Measurements from ENCODE around the gene MRNIP.

Gene MRNIP

DNA sequence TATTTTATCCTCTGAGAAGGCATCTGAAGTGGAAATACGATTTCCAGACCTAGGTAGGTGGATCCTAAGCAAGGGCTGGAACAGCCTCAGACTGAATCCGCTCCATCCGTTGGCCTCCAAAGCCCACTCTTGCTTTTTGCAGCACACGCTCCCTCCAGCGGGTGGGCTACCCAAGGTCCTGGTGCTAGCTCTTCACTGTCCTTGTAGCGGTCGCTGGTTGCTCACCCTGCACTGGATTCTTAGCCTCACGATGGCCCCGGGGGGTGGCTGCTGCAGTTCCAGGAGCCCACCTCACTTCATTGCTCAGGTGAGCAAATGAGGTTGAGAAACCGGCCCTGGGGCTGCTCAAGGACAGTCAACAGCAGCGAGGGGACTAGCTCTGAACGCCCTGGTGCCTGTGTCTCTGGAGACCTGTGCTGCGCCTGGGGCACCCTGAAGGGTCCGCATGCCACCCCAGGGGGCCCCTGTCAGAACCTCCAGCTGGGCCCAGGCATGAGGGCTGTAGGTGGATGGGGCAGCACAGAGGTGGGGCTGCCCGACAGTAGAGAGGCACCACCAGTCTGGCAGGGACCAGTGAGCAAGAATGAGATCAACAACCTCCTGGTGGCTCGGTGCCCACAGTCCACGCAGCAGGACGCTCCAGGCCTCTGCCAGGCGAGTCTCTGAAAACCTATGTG lies 56.3 kb downstream of the MRNIP start:
- TF ChIP-seq, protein P1, sequence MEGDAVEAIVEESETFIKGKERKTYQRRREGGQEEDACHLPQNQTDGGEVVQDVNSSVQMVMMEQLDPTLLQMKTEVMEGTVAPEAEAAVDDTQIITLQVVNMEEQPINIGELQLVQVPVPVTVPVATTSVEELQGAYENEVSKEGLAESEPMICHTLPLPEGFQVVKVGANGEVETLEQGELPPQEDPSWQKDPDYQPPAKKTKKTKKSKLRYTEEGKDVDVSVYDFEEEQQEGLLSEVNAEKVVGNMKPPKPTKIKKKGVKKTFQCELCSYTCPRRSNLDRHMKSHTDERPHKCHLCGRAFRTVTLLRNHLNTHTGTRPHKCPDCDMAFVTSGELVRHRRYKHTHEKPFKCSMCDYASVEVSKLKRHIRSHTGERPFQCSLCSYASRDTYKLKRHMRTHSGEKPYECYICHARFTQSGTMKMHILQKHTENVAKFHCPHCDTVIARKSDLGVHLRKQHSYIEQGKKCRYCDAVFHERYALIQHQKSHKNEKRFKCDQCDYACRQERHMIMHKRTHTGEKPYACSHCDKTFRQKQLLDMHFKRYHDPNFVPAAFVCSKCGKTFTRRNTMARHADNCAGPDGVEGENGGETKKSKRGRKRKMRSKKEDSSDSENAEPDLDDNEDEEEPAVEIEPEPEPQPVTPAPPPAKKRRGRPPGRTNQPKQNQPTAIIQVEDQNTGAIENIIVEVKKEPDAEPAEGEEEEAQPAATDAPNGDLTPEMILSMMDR (IDR thresholded peaks at IDR 0.05; ENCODE audit: insufficient read depth, missing control alignments) = no peak
- FAIRE-seq (no peak), DNase-seq (ENCODE audit: insufficient read length, low spot score) (no peak)

DNA sequence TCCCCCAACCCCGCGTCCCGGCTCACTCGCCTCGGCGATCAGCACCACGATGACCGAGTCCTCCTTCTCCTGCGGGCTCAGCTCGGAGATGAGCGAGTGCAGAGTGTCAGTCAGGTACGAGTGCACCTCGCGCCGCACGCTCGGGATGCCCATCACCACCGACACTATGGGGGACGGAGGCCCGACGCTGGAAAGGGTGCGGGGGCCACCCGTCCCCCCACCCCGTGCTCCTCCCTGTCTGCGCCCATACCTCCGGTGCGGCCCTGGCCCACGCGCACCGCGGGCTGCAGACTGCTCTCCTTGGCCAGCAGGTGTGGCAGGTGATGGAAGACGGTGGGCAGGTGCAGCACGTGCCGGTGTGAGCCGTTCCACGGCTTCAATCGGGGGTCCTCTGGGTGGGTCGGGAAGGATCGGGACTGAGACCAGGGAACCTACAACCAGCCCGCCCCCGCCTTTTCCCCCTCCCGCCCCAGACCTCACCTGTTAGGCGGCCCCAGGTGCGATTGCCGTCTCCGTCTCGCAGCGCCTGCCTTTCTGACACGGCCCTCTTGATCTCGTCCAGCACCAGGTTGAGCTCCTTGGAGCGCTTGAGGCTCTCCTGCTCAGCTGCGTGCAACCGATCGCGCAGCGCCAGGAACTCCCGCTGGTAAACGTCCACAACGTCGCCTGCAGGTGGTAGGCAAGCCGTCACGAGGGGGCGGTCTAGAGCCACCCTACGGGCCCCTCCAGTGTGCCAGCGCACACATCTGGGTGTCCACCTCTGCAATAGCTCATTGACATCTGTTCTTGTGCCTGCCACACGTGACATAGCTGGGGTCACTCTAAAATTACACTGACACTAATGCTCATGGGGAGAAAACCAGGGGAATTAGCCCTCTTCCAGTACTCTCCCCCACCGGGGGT lies 57.1 kb downstream of the MRNIP start:
- DNase-seq (ENCODE audit: insufficient read length, low spot score) (no peak), FAIRE-seq (no peak)
- TF ChIP-seq, protein P1 (IDR thresholded peaks at IDR 0.05; ENCODE audit: insufficient read depth, missing control alignments) = peak; percentile 51

DNA sequence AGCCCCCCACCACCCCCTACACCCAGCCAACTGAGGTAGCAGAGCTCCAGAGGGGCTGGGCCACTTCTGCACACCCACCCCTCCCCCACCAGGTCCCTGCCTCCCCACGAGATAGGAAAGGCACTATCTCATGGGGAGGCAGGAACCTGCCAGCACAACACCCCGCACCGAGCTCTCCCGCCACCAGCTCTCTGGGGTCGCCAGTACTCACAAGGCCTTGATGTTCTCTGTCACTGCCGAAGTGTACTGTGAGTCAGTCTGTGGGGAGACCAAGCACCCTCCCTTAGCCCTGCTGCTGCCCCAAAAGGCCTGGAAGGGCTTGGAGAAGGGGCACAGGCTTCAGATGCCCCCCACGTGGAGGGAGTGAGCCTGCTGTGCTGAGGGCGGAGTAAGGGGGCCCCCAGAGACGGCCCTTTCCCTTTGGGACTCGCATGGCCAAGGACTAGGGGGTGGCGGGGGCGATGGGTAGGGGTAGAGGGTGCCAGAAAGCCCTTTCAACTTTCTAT lies 57.9 kb downstream of the MRNIP start:
- TF ChIP-seq, protein P1 (IDR thresholded peaks at IDR 0.05; ENCODE audit: insufficient read depth, missing control alignments) = no peak
- no peak for DNase-seq (ENCODE audit: insufficient read length, low spot score)

DNA sequence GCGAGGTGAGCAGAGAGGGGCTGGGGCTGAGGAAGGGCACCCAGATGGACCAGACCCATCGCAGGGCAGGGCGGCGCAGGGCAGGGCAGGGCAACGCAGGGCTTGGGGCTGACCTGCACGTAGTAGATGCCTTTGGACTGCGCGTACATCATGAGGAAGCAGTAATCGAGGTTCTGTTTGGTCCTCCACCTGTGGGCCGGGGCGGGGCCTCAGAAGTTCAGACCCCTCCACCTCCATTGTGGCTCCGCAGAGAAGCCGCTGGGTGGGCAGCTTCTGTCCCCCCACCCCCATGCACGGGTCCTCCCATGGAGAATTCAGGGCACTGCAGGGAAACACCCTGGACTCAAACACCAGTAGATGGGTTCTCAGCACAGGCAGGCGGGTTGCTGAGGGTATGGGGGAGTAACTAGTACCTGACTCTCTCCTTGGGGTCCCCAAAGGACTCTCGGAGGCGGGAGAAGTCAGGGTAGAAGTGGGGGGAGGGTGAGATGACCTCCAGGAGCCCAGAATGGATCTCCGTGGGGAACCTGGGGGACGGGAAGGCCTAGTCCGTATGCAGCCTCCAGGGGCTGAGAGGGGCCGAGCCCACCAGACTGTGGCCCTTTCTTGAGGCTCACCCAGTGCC lies 58.4 kb downstream of the MRNIP start:
- FAIRE-seq (no peak), DNase-seq (ENCODE audit: insufficient read length, low spot score) (no peak)
- TF ChIP-seq, protein P1 (IDR thresholded peaks at IDR 0.05; ENCODE audit: insufficient read depth, missing control alignments) = no peak

More for the DNA sequence above, 57.9 kb downstream of the MRNIP start:
- no peak for FAIRE-seq

DNA sequence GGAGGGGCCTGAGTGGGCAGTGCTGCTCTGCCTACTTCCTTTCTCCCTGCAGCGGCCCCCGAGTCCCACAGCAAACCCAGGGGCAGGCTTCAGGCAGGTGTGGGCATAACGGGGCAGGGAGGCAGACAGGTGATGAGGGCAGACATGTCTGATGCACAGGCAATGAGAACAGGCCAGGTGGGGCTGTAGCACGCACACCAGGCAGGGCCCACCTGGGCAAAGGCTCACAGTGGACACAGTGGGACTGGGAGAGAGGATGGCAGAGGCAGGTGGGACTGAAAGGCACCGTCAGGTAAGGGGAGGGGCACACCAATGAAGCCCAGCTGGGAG lies 59.0 kb downstream of the MRNIP start:
- FAIRE-seq = no peak
- TF ChIP-seq, protein P1 (IDR thresholded peaks at IDR 0.05; ENCODE audit: insufficient read depth, missing control alignments) = no peak
- DNase-seq (ENCODE audit: insufficient read length, low spot score) = no peak

DNA sequence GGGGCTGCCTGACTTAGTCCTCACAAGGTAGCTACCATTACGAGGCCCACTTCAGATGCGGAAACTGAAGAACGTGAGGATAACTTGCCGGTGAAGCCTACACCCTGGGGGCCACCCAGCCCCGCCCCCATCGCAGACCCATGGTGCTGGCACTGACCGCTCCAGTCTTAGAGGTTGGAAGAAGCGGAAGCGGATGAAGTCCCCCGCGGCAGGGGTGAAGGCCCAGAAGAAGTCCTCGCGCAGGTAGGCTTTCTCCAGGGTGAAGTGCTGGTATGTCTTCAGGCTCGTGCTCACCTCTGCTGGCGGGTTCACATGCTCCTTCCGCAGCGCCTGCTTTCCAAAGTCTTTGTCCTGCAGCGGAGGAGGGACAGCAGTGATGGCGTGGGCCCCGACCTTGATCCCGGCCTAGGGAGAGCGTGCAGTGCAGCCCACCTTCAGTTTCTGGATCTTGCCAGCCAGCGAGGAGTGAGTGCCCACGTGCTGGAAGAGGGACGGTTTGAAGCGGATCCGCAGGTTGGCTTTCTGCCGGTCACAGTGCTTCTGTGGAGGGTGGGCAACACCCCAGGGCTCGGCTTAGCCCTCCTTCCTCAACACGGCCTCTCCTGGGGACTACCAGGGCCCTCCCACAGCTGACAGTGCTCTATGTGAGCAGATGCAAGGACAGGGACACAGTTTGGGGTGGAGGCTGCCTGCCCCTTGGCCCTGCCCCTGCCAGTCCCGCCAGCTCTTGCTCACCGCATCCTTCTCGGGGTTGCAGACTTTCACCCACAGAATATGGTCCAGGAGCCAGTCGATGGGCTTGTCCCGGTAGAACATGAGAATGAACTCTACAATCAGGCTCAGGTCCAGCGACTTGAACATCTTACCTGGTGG lies 59.6 kb downstream of the MRNIP start:
- FAIRE-seq = no peak
- DNase-seq (ENCODE audit: insufficient read length, low spot score) = no peak

More for the DNA sequence above, 59.6 kb downstream of the MRNIP start:
- TF ChIP-seq, protein P1 (IDR thresholded peaks at IDR 0.05; ENCODE audit: insufficient read depth, missing control alignments) = no peak

All from D721Med (cell line).